Fibroblast of lung (primary cell): ENCODE measurements around the gene GPX4.

Experiments used
- EZH2 ChIP-seq: IDR thresholded peaks from 2 replicates; pipeline ENCODE4 v1.5.1; 2012; ENCODE audit warnings: low read length, control low read depth, mild to moderate bottlenecking; ENCODE audit errors: missing control alignments
- TF ChIP-seq, protein P1 (sequence below), 2 donors: IDR thresholded peaks in 1 of 2; conservative IDR thresholded peaks in 1 of 2; 1 replicate in 1 of 2; 2 replicates in 1 of 2; pipeline ENCODE4 v1.5.1; 2011 to 2012; ENCODE audit warnings: low read length in 2 of 2, control low read depth in 1 of 2, inconsistent platforms in 1 of 2, low read depth in 1 of 2, mild to moderate bottlenecking in 1 of 2

DNA sequence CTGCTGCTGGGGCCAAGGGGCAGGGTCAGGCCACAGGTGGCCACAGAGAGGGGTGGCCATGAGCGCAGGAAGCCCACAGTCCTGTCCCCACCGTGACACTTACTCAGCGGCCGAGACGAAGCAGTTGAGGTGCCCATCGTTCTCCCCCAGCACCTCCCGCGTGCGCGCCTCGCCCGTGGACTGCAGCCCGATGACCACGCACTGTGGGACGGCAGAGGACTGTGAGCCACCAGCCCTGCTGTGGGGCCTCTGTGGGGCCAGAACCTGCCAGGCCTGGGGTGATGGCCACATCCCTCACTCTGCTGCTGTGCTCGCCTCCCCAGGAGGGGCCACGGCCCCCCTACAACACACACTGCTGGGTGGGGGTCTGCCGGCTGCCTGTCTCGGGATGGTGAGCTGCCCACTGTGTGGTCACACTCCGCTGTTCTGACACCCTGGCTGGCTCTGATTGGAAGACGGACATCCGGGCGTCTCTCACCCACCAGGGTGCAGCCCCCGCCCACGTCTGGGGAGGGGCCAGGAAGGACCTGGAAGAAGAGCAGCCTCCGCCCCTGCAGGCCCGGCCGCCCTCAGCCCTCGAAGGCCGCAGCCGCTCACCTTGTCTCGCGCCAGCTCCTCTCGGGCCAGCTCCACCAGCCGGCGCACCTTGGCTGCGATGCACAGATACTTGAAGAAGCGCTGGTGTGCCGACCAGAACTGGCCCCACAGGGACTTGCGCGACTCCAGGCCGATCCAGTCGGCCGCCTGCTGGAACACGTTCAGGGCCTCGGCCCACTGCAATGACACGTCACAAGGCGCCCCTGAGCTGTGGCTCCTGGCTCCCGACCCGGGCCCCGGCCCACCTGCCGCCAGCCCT, 13.2 kb downstream of the GPX4 start:
- TF ChIP-seq, protein P1, sequence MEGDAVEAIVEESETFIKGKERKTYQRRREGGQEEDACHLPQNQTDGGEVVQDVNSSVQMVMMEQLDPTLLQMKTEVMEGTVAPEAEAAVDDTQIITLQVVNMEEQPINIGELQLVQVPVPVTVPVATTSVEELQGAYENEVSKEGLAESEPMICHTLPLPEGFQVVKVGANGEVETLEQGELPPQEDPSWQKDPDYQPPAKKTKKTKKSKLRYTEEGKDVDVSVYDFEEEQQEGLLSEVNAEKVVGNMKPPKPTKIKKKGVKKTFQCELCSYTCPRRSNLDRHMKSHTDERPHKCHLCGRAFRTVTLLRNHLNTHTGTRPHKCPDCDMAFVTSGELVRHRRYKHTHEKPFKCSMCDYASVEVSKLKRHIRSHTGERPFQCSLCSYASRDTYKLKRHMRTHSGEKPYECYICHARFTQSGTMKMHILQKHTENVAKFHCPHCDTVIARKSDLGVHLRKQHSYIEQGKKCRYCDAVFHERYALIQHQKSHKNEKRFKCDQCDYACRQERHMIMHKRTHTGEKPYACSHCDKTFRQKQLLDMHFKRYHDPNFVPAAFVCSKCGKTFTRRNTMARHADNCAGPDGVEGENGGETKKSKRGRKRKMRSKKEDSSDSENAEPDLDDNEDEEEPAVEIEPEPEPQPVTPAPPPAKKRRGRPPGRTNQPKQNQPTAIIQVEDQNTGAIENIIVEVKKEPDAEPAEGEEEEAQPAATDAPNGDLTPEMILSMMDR (conservative IDR thresholded peaks at IDR 0.05 in 1 of 2, IDR thresholded peaks at IDR 0.05 in 1 of 2; ENCODE audit: low read depth in 1 of 2, low read length in 2 of 2): no peak
- no peak for TF ChIP-seq EZH2
